IMR-90 (cell line): ENCODE results near the gene PCDHB10. TPM values are rescaled to one million over a fixed set of nuclear protein-coding genes. Genes with fewer than 3 reads are reported as not detected.
"Not testable (repeated sequence)": the region's sequence is repeated elsewhere in the genome, so short reads cannot be mapped to it uniquely, and the experiment has no call there.

ENCODE experiments used
- ATAC-seq: fragments of 200-7000 bp; cut with Tn5 transposase; 2 replicates; pipeline ENCODE4 v1.9.1; 2020; ENCODE audit warnings: low read depth, mild to moderate bottlenecking, moderate library complexity
- BruUV-seq: library from RNA; stranded (reverse); fragments of 400-500 nt; replicated peaks from 2 replicates; lab custom pipeline; 2021; lab: Mats Ljungman, UMichigan
- CTCF ChIA-PET: fragments of 300-600 bp; formaldehyde crosslinking; extraction: SDS; loops from one replicate; lab custom pipeline; 2021; ENCODE audit warnings: antibody characterized with exemption; lab: Yijun Ruan, JAX
- POLR2A ChIA-PET: fragments of 300-600 bp; sonication (Branson Sonifier 250); formaldehyde crosslinking; loops from one replicate; lab custom pipeline; 2022; ENCODE audit warnings: antibody characterized with exemption; ENCODE audit not compliant: unreplicated experiment; lab: Charles Lee
- DNase-seq: peaks from one replicate; pipeline ENCODE4 v3.0.0; 2013
- H2AFZ ChIP-seq: replicated peaks from 2 replicates; pipeline ENCODE3; 2013; ENCODE audit warnings: low read length, mild to moderate bottlenecking; ENCODE audit not compliant: poor library complexity
- H2AK5ac ChIP-seq: 2 replicates; pipeline ENCODE4 v1.6.1; 2013; ENCODE audit warnings: low read depth, low read length, inconsistent platforms
- H2AK9ac ChIP-seq: replicated peaks from 2 replicates; pipeline ENCODE3; 2013; ENCODE audit warnings: mild to moderate bottlenecking, low read depth, low read length, moderate library complexity; ENCODE audit not compliant: poor library complexity
- H2BK120ac ChIP-seq: 2 replicates; pipeline ENCODE4 v1.6.1; 2013; ENCODE audit warnings: low read depth, low read length, inconsistent platforms
- H2BK15ac ChIP-seq: 3 replicates; pipeline ENCODE4 v1.6.1; 2013; ENCODE audit warnings: low read depth, low read length, inconsistent platforms
- H2BK20ac ChIP-seq: 2 replicates; pipeline ENCODE4 v1.6.1; 2013; ENCODE audit warnings: low read depth, mild to moderate bottlenecking, inconsistent platforms, low read length, moderate library complexity
- H2BK5ac ChIP-seq: 2 replicates; pipeline ENCODE4 v1.6.1; 2013; ENCODE audit warnings: mild to moderate bottlenecking, low read depth, low read length, inconsistent platforms; ENCODE audit not compliant: poor library complexity, severe bottlenecking
- H3K14ac ChIP-seq: replicated peaks from 2 replicates; pipeline ENCODE4 v1.6.1; 2013; ENCODE audit warnings: low read depth, low read length, inconsistent platforms
- H3K18ac ChIP-seq: 2 replicates; pipeline ENCODE4 v1.6.1; 2013; ENCODE audit warnings: low read depth, low read length, control low read depth
- H3K23ac ChIP-seq: 2 replicates; pipeline ENCODE4 v1.6.1; 2013; ENCODE audit warnings: low read depth, low read length, inconsistent platforms
- H3K27ac ChIP-seq: 2 replicates; pipeline ENCODE4 v1.5.1; 2013; ENCODE audit warnings: mild to moderate bottlenecking, control low read depth, low read length; ENCODE audit not compliant: insufficient read depth
- H3K27me3 ChIP-seq: 2 replicates; pipeline ENCODE4 v1.6.1; 2013; ENCODE audit warnings: low read length; ENCODE audit not compliant: control insufficient read depth, insufficient read depth
- H3K36me3 ChIP-seq: 2 replicates; pipeline ENCODE4 v1.6.1; 2013; ENCODE audit warnings: low read length, mixed read lengths; ENCODE audit not compliant: control insufficient read depth, insufficient read depth
- H3K4ac ChIP-seq: 2 replicates; pipeline ENCODE4 v1.6.1; 2013; ENCODE audit warnings: low read depth, low read length, inconsistent platforms
- H3K4me1 ChIP-seq: 2 replicates; pipeline ENCODE4 v1.6.1; 2013; ENCODE audit warnings: low read length, mixed read lengths; ENCODE audit not compliant: control insufficient read depth, insufficient read depth
- H3K4me2 ChIP-seq: 2 replicates; pipeline ENCODE4 v1.6.1; 2013; ENCODE audit warnings: low read depth, mild to moderate bottlenecking, control low read depth, low read length, moderate library complexity
- H3K4me3 ChIP-seq: 2 replicates; pipeline ENCODE4 v1.5.1; 2013; ENCODE audit warnings: low read depth, mild to moderate bottlenecking, control low read depth, low read length, moderate library complexity; ENCODE audit not compliant: insufficient read depth
- H3K56ac ChIP-seq: 2 replicates; pipeline ENCODE4 v1.6.1; 2013; ENCODE audit warnings: low read length, inconsistent platforms; ENCODE audit not compliant: insufficient read depth; ENCODE audit errors: extremely low read depth
- H3K79me1 ChIP-seq, 2 experiments: 2 replicates each; pipeline ENCODE4 v1.6.1; 2013; ENCODE audit warnings: low read length in 2 of 2, inconsistent platforms in 1 of 2, low read depth in 1 of 2
- H3K9ac ChIP-seq: 2 replicates; pipeline ENCODE4 v1.6.1; 2013; ENCODE audit warnings: low read depth, low read length, control low read depth
- H3K9me1 ChIP-seq: 2 replicates; pipeline ENCODE4 v1.6.1; 2013; ENCODE audit warnings: low read length, inconsistent platforms; ENCODE audit not compliant: insufficient read depth
- H3K9me3 ChIP-seq: 2 replicates; pipeline ENCODE4 v1.6.1; 2013; ENCODE audit warnings: low read length; ENCODE audit not compliant: control insufficient read depth, insufficient read depth
- H4K20me1 ChIP-seq: 2 replicates; pipeline ENCODE4 v1.6.1; 2013; ENCODE audit warnings: low read length, inconsistent platforms; ENCODE audit not compliant: insufficient read depth
- H4K5ac ChIP-seq: 2 replicates; pipeline ENCODE4 v1.6.1; 2013; ENCODE audit warnings: mild to moderate bottlenecking, low read depth, low read length, control low read depth
- H4K8ac ChIP-seq, 2 experiments: 2 replicates each; pipeline ENCODE4 v1.6.1; 2013; ENCODE audit warnings: low read depth in 2 of 2, low read length in 2 of 2, control low read depth in 1 of 2, inconsistent platforms in 1 of 2
- H4K91ac ChIP-seq: 2 replicates; pipeline ENCODE4 v1.6.1; 2013; ENCODE audit warnings: low read depth, low read length, inconsistent platforms; ENCODE audit not compliant: insufficient read depth
- WGBS, 2 experiments: methylation state at CpG; one replicate each; pipeline versions ENCODE4 v1.1.5 to v1.1.7; 2013; ENCODE audit warnings: missing lambda C conversion rate in 2 of 2; ENCODE audit not compliant: insufficient read length in 1 of 2; ENCODE audit errors: extremely low coverage in 2 of 2; 5-methylcytosine and 5-hydroxymethylcytosine counted together
- dilution Hi-C: fragments of 300-500 bp; cut with HindIII; formaldehyde crosslinking; loops from one replicate; pipeline ENCODE4 v1.14.3; 2018; ENCODE audit warnings: low sequenced_read_pairs; ENCODE audit not compliant: unreplicated experiment
- in situ Hi-C: fragments of 300-500 bp; cut with MboI; formaldehyde crosslinking; loops from 3 replicates; pipeline ENCODE4 v1.14.3; 2019; ENCODE audit warnings: low sequenced_read_pairs, inconsistent platforms, mixed read lengths
- intact Hi-C: fragments of 100-400 bp; cut with micrococcal nuclease; formaldehyde crosslinking; loops from 2 replicates; pipeline ENCODE4 v1.10.0; 2022
- polyA plus RNA-seq, 3 experiments: library from polyadenylated mRNA; depleted of rRNA; stranded (reverse); fragments of >200 nt; gene quantifications; 2 replicates each; pipeline ENCODE4 v1.2.3, GENCODE V29; 2012; ENCODE audit warnings: low replicate concordance in 1 of 3
- total RNA-seq: library from RNA; depleted of rRNA; stranded (reverse); fragments of >200 nt; gene quantifications from 2 replicates; pipeline ENCODE4 v1.2.3, GENCODE V29; 2012

The PCDHB10 gene
- total and polyA plus RNA-seq, 2 of the 4 experiments (the other 2 are of a cell fraction): 0.18 to 0.22 TPM

GRCh38 chr5:141210849-141211248 lies 18.7 kb downstream of the PCDHB10 start:
- BruUV-seq, H3K4me2 ChIP-seq, H2BK20ac ChIP-seq, H3K4me3 ChIP-seq, DNase-seq, H3K14ac ChIP-seq, H3K27ac ChIP-seq, dilution Hi-C loops, ATAC-seq, H2BK5ac ChIP-seq, H3K23ac ChIP-seq, H4K5ac ChIP-seq, H3K79me1 ChIP-seq, H4K8ac ChIP-seq, H2BK120ac ChIP-seq, H3K27me3 ChIP-seq, H2AK9ac ChIP-seq, H2BK15ac ChIP-seq, intact Hi-C loops, H4K91ac ChIP-seq, H2AK5ac ChIP-seq, POLR2A ChIA-PET, H3K36me3 ChIP-seq, H3K9me1 ChIP-seq, H3K9ac ChIP-seq, H3K4ac ChIP-seq, H2AFZ ChIP-seq, in situ Hi-C loops, CTCF ChIA-PET, H3K56ac ChIP-seq, H3K4me1 ChIP-seq, H3K18ac ChIP-seq, H4K20me1 ChIP-seq: not testable (repeated sequence)
- 19% methylated on average over 5 of the region's 27 CpGs; no CpG with 5 or more reads in 1 of the 2 experiments for WGBS, 2 experiments
- H3K9me3 ChIP-seq: peaks cover 20% of the 10 kb centered on the region; the same call in 1 of the 2 replicates
